ENCODE data around the gene ATP9B. TPM values are rescaled to one million over a fixed set of nuclear protein-coding genes. Genes with fewer than 3 reads are reported as not detected.

ATP9B gene
- total RNA-seq, 1 experiment from 2014 or later, result 25.5 TPM

GRCh38 chr18:79246309-79247108, 177.3 kb downstream of the ATP9B start:
- H3K27ac Mint-ChIP-seq (ENCODE audit: low read depth, unreplicated experiment), result peak overlapping the region; percentile 90
- no peaks in the 10 kb centered on the region for H3K36me3 Mint-ChIP-seq (ENCODE audit: insufficient read depth, unreplicated experiment)
- no peaks in the 10 kb centered on the region for H3K9me3 Mint-ChIP-seq (ENCODE audit: unreplicated experiment)
- TF ChIP-seq CTCF (IDR thresholded peaks at IDR 0.05; ENCODE audit: unreplicated experiment), result peak; percentile 96
- no peaks in the 10 kb centered on the region for H3K27me3 Mint-ChIP-seq (ENCODE audit: insufficient read depth, unreplicated experiment)
- intact Hi-C loops (cut with micrococcal nuclease), result loop anchor here (1.0 to 5.0 kb wide), 2 partner anchors 44 to 177 kb away; partner anchors contain the start of gene ATP9B
- H3K4me3 Mint-ChIP-seq (ENCODE audit: unreplicated experiment), result peak overlapping the region; percentile 70
- DNase-seq (ENCODE audit: unreplicated experiment), result peak; percentile 90
- ChIA-PET POLR2A (no interaction called here), CTCF (no interaction called here)
- H3K4me1 Mint-ChIP-seq (ENCODE audit: insufficient read depth, unreplicated experiment), result peaks cover 9% of the 10 kb centered on the region
- no TSS peak for BruUV-seq (replicated peaks)

GRCh38 chr18:79248495-79249060, 179.4 kb downstream of the ATP9B start:
- no peak for TF ChIP-seq CTCF (IDR thresholded peaks at IDR 0.05; ENCODE audit: unreplicated experiment)
- no peaks in the 10 kb centered on the region for H3K9me3 Mint-ChIP-seq (ENCODE audit: unreplicated experiment)
- no peak overlapping the region for H3K27ac Mint-ChIP-seq (ENCODE audit: low read depth, unreplicated experiment)
- H3K4me1 Mint-ChIP-seq (ENCODE audit: insufficient read depth, unreplicated experiment), result peaks cover 9% of the 10 kb centered on the region
- no peaks in the 10 kb centered on the region for H3K36me3 Mint-ChIP-seq (ENCODE audit: insufficient read depth, unreplicated experiment)
- ChIA-PET POLR2A (no interaction called here), CTCF (interaction anchor here (0.5 to 0.7 kb wide), 2 partner anchors 53 to 423 kb away, joined by 4 read pairs; no protein-coding TSS in a partner anchor)
- intact Hi-C loops (cut with micrococcal nuclease), result loop anchor here (5.0 kb wide), 1 partner anchor 46 kb away; no protein-coding TSS in a partner anchor
- no peak for DNase-seq (ENCODE audit: unreplicated experiment)
- no peak overlapping the region for H3K4me3 Mint-ChIP-seq (ENCODE audit: unreplicated experiment)
- no peaks in the 10 kb centered on the region for H3K27me3 Mint-ChIP-seq (ENCODE audit: insufficient read depth, unreplicated experiment)
- no TSS peak for BruUV-seq (replicated peaks)

GRCh38 chr18:79250301-79250981, 181.2 kb downstream of the ATP9B start:
- Mint-ChIP-seq H3K4me3 (ENCODE audit: unreplicated experiment) (no peak overlapping the region), H3K9me3 (ENCODE audit: unreplicated experiment) (no peaks in the 10 kb centered on the region), H3K4me1 (ENCODE audit: insufficient read depth, unreplicated experiment) (peaks cover 9% of the 10 kb centered on the region), H3K36me3 (ENCODE audit: insufficient read depth, unreplicated experiment) (no peaks in the 10 kb centered on the region), H3K27ac (ENCODE audit: low read depth, unreplicated experiment) (no peak overlapping the region), H3K27me3 (ENCODE audit: insufficient read depth, unreplicated experiment) (no peaks in the 10 kb centered on the region)
- ChIA-PET CTCF (interaction anchor here (1.0 to 1.2 kb wide), 2 partner anchors 62 to 265 kb away, joined by 3 to 5 read pairs; no protein-coding TSS in a partner anchor), POLR2A (no interaction called here)
- BruUV-seq (replicated peaks), result no TSS peak
- DNase-seq (ENCODE audit: unreplicated experiment), result no peak
- intact Hi-C loops (cut with micrococcal nuclease), result no loop called here
- TF ChIP-seq CTCF (IDR thresholded peaks at IDR 0.05; ENCODE audit: unreplicated experiment), result no peak

GRCh38 chr18:79251021-79251420, 181.8 kb downstream of the ATP9B start:
- no peaks in the 10 kb centered on the region for H3K27me3 Mint-ChIP-seq (ENCODE audit: insufficient read depth, unreplicated experiment)
- H3K9me3 Mint-ChIP-seq (ENCODE audit: unreplicated experiment), result no peaks in the 10 kb centered on the region
- intact Hi-C loops (cut with micrococcal nuclease), result no loop called here
- CTCF ChIA-PET, result interaction anchor here (1.0 to 1.2 kb wide), 2 partner anchors 62 to 265 kb away, joined by 3 to 5 read pairs; no protein-coding TSS in a partner anchor
- POLR2A ChIA-PET, result interaction anchor here (0.9 kb wide), 1 partner anchor 9 kb away, joined by 4 read pairs; no protein-coding TSS in a partner anchor
- peaks cover 9% of the 10 kb centered on the region for H3K4me1 Mint-ChIP-seq (ENCODE audit: insufficient read depth, unreplicated experiment)
- TF ChIP-seq CTCF (IDR thresholded peaks at IDR 0.05; ENCODE audit: unreplicated experiment), result no peak
- DNase-seq (ENCODE audit: unreplicated experiment), result no peak
- H3K27ac Mint-ChIP-seq (ENCODE audit: low read depth, unreplicated experiment), result no peak overlapping the region
- H3K4me3 Mint-ChIP-seq (ENCODE audit: unreplicated experiment), result no peak overlapping the region
- BruUV-seq (replicated peaks), result no TSS peak
- H3K36me3 Mint-ChIP-seq (ENCODE audit: insufficient read depth, unreplicated experiment), result no peaks in the 10 kb centered on the region
